HL-60/S4 treated with retinoic acid at 250 ng/mL for 4 days and 3 days (cell line): Measurements from ENCODE around the gene ACAN.

Source experiments
- in situ Hi-C: fragments of 300-500 bp; cut with MboI; formaldehyde crosslinking; loops from 2 replicates; pipeline ENCODE4 v1.7.0; 2022; ENCODE audit warnings: low sequenced_read_pairs

The ACAN gene

DNA sequence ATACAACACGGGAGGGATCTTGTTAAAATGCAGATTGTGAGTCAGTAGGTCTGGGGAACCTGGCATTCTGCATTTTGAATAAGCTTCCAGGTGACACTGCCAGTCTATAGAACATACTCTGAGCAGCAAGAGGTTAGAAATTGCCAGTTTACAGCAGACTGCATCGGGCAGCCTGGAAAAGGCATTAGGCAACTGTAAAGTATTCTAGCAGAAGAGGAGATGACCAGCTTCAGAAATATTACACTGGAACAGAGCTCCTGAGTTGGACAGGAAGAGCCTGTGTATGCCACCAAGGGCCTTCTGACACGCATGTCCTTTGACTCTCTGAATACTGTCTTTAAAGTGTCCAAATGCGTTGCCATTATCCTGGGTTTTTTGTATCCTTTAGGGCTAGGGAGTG lies 2.5 kb upstream of the ACAN start:
- in situ Hi-C loops, result no loop called here

DNA sequence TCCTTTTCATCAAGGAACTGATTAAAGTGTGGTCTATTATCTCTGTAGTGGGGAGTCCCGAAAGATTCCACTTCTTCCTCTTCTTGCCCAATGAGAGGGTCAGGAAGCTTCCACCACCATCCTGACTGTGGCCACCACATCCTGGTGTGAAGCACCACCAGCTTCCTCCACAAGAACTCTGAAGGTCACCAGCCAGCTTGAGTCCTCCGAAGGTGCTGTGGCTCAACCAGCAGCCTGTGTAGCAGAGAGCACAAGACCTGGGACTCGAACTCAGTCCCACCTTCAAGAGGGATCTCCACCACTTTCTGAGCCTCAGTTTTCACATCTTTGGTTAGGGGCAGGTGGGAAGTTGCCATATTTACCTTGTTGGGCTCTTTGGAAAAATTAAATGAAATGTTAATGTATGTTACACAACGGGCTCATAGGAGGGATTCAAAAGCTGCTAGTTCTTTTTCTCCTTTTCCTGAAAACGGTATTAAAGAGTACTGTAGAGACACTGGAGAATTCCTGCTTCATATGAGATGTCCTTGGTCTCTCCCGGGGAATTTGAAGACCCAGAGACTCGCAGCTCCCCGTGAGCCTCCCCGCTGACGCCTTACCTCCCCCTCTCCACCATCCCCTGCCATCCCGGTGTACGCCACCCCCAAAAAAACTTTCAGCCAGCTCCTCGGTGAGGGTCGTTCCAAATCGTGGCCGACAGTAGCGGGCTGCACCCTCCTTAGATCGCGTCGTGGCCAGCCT lies 816 bp upstream of the ACAN start:
- in situ Hi-C loops, result no loop called here

DNA sequence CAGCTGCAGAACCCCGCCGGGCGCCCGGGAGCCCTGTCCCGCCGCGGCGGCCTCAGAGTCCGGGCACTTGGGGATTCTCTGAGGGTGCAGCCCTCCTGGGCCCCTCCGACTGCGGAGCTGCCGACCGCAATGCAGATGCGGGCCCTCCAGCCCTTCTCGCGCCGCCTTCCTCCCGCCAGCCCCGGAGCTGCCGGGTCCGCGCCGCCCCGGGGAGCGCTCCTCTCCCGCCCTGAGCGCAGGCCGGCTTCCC lies 320 bp upstream of the ACAN start:
- in situ Hi-C loops, result no loop called here

DNA sequence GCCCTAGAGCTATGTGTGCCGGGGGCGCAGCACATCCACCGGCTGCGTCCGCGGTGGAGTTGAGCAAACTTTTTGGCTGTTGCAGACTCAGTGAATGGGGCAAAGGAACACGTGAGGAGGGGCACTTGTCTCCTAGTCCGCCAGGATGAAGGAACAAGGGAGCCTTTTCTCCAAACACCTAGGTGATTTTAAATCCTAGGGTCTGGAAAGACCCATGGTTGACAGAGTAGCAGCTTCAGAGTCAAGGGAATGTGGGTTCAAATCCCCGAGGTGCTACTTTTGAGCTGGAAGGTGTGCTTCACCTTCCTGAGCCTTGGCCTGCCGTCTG lies 648 bp downstream of the ACAN start:
- in situ Hi-C loops, result no loop called here

DNA sequence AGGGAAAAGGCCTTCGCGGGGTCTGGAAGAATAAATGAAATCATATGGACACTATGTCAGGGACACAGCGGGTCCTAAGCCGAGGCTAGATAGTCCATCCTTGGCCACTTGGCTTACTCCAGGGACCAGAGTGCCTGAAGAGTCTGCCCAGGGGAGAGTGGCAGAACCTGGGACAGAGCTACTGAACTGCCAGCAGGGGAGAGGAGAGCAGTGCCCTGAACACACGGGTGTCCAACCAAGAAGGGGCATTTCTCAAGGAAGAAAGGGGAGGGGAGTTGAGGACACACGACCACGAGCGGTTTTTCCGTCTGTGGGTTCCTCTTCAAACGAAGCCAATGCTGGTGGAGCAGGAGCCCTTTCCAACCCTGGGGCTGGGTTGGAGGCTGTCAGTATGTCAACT lies 1.0 kb downstream of the ACAN start:
- in situ Hi-C loops, result no loop called here

DNA sequence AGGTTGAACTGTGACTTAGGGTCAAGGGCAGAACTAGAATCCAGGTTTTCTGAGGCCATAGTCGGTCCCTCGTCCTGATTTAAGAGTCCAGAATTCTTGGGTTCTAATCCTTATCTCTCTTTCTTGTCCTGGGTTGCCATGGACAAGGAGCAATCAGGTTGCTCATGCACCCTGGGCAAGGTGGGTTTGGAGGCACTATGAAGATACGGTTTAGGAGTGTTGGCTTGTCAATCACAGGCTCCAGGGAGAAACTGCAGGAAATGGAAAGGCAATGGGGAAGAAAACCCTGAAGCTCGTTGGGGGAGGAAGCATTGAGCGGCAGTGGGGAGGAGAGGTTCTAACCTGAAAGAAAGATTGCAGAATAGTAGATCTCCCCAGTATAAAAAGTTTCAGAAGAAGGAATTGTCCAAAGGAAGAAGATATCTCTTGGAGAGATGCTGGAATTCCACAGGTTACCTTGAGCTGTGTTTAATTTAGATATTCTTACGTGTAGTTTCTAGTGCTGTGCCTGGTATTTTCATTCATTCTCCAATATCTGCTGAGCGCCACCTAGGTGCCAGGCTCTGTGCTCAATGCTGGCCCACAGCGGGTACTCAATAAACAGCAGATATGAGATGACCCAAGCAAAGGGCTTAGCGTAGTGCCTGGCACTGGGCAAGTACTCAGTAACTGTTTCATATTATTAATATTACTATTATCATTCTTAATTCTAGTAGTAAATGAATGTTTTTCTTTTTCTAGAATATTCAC lies 2.0 kb downstream of the ACAN start:
- in situ Hi-C loops, result no loop called here

DNA sequence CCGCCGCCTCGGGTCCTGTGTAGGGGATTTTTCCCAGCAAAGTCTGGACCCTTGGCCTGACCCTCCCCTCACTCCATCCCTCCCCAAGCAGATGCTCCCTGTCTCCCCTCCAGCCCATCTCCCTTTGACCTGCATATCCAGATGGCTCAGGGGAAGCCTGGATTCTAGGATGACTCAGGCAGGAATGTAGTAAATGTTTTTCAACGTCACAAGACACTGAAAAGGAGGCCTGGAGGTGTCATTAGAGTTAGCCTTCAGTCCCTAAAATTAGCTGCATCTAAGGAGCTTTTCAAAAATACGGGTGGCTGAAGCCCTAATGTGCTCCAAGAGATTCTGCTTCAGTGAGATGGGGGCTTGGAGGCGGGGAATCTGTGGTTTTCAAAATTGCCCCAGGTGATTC lies 7.2 kb downstream of the ACAN start:
- in situ Hi-C loops, result no loop called here

DNA sequence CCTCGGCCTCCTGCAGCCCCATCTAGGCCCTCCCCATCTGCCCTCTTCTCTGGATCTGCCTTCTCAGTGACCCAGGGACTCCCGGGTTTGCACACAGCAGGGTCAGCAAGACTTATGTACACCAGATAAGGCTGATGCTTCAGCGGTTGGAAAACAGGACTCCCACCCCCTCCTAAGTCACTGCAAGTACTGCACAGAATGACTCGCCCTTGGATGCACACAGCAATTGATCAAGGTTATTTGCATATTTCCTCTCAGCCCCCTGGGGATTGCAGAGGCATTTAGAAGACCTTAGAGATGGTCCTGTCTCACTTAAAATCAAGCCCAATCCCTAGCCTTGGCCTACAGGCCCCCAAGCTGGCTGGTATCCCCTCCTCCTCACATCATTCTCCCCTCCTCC lies 8.9 kb downstream of the ACAN start:
- in situ Hi-C loops, result no loop called here

DNA sequence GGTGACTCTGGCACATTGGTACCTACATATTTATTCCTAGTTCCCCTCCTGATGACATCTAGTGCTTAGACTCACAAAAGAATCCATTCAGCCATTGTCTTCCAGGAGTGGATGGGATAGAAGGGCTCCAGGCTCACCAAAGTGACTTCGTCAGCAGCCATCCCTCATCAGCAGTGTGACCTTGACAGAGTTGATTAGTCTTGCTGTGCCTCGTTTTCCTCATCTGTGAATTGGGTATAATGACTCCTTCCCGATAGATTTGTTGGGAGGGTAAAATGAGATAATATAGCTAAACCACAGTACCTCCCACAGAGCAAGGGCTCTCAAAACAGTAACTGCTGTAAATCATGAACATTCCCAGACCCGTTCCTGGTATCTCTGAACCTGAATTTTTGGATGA lies 10.7 kb downstream of the ACAN start:
- in situ Hi-C loops, result no loop called here

DNA sequence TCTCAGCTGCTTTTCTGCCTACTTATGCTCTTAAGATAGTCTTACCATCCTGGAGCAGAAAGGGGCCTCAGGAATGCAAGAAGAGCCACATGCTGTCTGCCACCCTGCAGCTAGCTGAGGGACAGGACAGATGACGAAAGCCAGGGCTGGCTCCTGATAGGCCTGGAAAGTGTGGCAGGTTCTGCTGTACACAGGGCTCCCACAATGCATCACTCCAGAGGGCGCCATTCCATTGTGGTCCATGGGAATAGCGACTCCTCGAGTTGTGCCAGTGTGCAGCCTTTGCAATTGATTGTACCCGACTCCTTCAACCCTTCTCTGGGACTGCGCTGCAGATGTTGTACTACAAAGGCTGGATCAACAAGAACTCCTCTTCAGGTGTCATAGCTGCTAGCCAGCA lies 11.2 kb downstream of the ACAN start:
- in situ Hi-C loops, result no loop called here

DNA sequence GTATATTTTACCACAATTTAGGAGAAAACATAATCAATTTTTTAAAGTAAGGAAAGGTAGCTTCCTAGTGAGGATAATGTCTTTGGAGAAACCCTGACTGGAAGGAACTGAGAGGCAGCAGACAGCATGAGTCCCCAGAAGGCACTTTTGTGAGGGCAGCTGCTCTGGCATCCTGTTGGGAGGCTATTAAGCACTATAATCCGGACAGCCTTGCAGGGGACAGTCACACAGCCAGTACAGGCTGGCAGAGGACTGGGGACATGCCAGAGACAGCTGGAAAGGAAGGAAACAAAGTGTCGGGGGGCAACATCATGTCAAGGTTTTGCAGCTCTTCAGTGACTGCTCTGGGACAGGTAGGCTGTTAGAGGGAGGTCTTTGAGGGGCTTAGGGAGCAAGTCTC lies 15.7 kb downstream of the ACAN start:
- in situ Hi-C loops, result no loop called here

DNA sequence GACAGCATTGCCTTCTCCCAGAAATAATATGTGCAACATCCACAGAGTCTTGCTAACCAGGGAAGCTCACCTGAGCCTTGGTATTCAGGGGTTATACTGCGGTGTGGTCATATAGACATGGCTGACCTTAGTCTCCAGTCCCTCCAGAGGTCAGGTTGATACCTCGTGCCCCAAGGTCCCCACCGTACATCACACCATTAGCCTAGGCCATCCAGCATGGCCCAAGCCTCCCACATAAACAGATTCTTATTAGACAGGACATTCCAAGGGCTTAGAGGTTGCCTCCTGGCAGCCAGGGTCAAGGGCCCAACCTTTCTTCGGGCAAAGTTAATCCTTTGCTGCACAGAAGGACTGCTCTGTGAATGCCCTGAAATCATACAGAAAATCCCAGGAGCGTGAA lies 18.8 kb downstream of the ACAN start:
- in situ Hi-C loops, result no loop called here

DNA sequence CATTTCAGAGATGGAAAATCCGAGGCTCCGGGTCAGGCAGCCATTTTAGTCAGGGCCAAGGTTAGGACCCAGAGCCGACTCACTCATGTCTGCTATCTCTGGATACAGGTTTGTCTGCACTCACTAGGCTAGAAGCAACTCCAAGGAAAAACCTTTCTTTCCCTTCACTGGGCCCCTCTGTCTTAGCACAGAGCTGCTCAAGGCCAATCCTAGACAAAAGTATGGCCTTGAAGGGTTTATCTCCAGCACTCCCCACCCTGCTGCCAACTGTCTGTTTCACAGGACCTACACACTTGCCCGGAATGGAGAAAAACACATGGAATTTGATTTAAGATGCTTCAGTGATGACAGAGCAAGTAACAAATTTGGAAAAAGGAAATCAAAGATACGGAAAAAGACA lies 25.6 kb downstream of the ACAN start:
- in situ Hi-C loops, result no loop called here

DNA sequence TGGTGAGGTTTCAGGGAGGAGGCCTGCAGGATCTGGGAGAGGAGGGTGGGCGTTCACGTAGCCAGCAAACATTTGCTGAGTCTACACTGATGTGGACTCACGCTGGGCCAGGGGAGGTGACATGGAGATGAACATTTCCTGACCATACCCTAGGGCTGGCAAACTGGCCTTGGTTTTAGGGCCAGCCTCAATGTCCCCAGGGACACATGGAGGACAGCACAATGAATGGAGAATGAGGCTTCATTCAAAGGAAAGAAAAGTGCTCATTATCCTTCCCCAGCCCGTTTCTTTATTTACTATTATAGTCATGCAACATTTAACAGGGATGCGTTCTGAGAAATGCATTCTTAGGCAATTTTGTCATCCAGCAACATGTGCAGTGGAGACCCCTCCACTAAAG lies 26.8 kb downstream of the ACAN start:
- in situ Hi-C loops, result no loop called here

DNA sequence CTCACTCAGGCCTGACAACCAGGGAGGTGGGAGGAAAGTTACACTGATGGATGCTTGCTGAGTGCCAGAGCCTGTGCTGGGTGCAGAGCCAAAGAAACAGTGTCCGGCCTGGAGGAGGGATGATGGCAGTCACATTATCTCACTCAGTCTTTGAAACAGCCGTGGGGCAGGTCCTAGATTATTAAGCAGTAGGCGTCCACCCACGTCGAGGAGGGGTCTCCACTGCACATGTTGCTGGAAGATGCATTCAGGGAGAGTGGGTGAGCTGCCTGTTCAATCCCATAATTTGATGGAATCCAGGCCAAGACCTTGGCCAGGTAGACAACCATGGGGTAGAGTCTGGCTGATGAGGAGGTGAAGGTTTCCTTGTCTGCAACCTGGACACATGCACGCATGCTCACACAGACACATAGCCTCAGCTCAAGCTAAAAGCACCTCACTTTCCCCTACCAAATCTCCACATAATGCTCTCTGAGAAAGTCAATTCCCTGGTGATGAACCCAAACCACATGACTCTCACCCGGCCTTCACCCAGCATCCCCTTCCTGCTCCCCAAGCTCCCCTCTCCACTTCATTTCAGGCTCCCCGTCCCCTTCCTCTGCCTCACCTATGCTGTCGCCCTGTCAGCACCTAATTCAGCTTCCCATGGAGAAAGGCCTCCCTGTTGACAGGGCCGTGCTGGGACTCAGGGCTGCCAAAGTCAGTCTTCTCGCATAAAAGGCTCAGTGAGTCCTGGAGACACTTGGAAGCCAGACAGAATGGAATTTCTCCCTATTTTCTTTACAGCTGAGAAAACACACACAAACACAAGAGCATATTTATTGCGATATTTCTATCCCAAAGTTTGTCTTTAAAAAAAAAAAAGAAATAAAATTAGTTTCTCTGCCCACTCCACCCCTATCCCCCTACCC lies 29.8 kb downstream of the ACAN start:
- in situ Hi-C loops, result no loop called here

DNA sequence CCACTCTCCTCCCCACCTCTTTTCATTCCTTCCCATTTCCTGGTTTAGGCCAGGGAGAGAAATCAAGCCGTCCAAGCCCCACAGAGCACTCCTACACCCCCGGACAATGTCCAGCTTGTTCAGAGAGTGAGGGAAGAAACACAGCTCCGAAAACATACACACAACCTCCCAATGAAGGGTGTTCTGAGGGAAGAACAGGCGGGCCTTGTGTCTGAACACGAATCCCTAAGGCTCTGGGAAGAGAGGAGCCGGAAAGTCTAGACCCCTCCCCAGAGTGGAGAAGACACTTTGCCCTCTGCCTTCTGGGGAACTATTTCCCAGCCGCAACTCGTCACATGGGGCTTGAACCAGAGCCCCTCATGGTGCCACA lies 30.5 kb downstream of the ACAN start:
- in situ Hi-C loops, result no loop called here

DNA sequence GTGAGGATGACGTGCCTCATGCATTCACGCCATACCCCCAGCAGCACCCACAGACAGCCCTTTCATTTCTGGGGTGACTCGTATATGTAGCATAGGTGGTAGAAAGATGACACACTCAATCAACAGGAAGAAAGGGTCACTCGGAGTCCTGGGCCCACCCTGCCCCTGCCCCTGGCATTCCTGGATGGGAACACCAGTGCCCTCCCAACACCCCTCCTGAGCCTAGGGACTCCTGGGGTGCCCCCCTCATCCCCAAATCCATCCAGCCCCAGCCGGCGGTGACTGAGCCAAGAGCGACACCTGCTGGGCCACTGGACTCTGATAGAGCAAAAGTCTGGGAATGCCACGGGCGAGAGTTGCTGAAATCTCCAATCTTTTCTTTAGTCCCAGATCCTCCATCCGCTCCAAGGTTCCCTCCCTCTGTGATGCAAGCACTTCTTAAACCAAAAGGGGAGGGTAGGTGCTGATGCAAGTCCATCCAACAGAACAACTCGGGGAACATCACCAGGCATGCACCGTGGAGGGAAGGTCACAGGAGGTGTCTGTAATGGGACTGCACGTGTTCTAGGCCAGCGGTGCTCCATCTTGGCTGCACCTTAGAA lies 31.1 kb downstream of the ACAN start:
- in situ Hi-C loops, result no loop called here

DNA sequence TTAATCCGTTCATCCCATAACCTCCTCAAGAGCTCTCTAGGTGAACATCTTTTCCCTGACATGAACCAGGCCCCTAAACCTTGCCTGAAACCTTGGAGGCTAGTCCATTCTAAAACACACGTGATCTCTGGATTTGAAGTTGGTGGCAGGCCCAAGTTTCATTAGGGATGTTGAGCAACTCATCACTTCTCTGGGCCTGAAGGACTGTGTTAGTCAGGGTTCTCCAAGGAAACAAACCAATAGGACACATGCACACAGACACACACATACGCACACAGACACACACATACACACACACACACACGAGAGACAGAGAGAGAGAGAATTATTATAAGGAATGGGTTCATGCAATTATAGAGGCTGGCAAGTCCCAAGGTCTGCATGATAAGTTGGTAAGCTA lies 31.9 kb downstream of the ACAN start:
- in situ Hi-C loops, result no loop called here

DNA sequence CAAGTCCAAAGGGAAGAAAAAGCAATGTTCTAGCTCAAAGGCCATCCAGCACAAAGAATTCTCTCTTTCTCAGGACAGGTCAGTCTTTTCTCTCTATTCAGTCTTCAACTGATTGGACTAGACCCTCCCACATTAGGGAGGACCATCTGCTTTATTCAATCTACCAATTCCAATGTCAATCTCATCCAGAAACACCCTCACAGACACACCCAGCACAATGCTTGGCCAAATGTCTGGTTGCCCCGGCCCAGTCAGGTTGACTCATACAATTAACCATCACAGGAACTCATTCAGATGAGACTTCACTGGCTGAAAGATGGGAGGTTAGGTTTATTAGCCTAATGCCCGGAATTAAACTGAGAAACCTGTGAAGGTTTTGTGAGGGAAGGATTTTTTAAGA lies 32.4 kb downstream of the ACAN start:
- in situ Hi-C loops, result no loop called here

DNA sequence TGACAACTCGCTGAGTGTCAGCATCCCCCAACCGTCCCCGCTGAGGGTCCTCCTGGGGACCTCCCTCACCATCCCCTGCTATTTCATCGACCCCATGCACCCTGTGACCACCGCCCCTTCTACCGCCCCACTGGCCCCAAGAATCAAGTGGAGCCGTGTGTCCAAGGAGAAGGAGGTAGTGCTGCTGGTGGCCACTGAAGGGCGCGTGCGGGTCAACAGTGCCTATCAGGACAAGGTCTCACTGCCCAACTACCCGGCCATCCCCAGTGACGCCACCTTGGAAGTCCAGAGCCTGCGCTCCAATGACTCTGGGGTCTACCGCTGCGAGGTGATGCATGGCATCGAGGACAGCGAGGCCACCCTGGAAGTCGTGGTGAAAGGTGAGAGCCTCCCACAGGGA lies 35.4 kb downstream of the ACAN start:
- in situ Hi-C loops, result no loop called here

DNA sequence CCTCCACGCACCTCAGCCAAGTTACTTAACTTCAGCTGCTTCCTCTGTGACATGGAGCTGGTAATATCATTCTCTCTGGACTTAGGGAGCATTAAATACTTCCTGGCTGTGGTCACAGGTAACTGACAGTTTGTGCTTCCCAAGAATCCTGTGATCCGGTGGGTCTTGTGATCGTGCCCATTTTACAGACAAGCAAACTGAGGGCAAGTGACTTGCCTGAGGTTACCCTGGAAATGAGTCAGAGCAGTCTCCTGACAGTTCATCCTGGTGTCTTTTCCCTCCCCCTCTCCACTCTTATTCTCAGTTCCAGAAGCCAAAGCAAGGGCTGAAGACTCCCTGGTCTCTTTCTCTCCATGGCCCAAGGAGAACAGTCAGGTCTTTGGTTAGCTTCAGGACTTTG lies 35.9 kb downstream of the ACAN start:
- in situ Hi-C loops, result no loop called here

DNA sequence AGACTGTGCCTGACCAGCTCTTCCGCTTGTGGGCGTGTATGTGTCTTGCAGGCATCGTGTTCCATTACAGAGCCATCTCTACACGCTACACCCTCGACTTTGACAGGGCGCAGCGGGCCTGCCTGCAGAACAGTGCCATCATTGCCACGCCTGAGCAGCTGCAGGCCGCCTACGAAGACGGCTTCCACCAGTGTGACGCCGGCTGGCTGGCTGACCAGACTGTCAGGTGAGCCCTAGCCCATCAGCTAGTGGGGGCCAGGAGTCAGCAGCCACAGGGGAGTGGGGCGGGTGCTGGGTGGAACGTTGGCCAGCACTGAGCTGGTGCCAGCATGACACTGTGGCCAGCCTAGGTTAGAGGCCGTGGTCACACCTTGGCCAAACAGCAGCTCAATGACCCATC lies 36.7 kb downstream of the ACAN start:
- in situ Hi-C loops, result no loop called here
